22Rv1 (cell line): ENCODE data around the gene SLC6A11.

Experiments
- H3K27ac ChIP-seq: fragments of 450-650 bp; 2 replicates; pipeline ENCODE4 v1.5.1; 2017
- ZFX ChIP-seq: fragments of 450-650 bp; IDR thresholded peaks from 2 replicates; pipeline ENCODE4 v1.6.1; 2017; ENCODE audit warnings: antibody characterized with exemption, borderline replicate concordance
- TF ChIP-seq, protein P1 (sequence below): fragments of 450-650 bp; IDR thresholded peaks from 2 replicates; pipeline ENCODE4 v1.5.1; 2017; ENCODE audit warnings: mild to moderate bottlenecking

The SLC6A11 gene

GRCh38 chr3:10813425-10813824 lies 2.6 kb upstream of the SLC6A11 start:
- TF ChIP-seq, protein P1, sequence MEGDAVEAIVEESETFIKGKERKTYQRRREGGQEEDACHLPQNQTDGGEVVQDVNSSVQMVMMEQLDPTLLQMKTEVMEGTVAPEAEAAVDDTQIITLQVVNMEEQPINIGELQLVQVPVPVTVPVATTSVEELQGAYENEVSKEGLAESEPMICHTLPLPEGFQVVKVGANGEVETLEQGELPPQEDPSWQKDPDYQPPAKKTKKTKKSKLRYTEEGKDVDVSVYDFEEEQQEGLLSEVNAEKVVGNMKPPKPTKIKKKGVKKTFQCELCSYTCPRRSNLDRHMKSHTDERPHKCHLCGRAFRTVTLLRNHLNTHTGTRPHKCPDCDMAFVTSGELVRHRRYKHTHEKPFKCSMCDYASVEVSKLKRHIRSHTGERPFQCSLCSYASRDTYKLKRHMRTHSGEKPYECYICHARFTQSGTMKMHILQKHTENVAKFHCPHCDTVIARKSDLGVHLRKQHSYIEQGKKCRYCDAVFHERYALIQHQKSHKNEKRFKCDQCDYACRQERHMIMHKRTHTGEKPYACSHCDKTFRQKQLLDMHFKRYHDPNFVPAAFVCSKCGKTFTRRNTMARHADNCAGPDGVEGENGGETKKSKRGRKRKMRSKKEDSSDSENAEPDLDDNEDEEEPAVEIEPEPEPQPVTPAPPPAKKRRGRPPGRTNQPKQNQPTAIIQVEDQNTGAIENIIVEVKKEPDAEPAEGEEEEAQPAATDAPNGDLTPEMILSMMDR, result no peak
- no peak for TF ChIP-seq ZFX
- H3K27ac ChIP-seq, result no peak overlapping the region

- no peak overlapping the region for H3K27ac ChIP-seq
- TF ChIP-seq, protein P1, result no peak
- TF ChIP-seq ZFX, result no peak
Measured at GRCh38 chr3:10814623-10815022, 1.4 kb upstream of the SLC6A11 start.

DNA sequence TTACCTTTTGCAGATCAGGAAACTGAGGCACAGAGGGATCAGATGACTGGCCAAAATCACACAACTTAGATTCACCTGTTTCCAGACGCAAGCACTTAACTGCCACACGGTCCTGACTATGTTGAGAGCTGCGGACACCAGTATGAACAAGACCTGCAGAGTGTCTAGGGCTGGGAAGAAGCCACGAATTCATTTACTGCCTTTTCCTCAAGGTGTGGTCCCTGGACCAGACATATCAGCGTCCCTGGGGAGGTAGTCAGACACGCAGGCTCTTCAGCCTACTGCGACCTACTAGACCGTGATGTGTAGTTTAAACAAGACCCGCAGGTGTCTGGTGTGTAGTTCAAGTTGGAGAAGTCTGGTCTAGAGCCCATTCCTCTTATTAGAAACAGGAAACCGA lies 541 bp upstream of the SLC6A11 start:
- H3K27ac ChIP-seq, result no peak overlapping the region
- no peak for TF ChIP-seq ZFX
- TF ChIP-seq, protein P1, result no peak

- TF ChIP-seq, protein P1, result no peak
- no peak overlapping the region for H3K27ac ChIP-seq
Measured at GRCh38 chr3:10816863-10817253, 830 bp downstream of the SLC6A11 start.

GRCh38 chr3:10817506-10817905 lies 1.5 kb downstream of the SLC6A11 start:
- TF ChIP-seq ZFX, result no peak
- TF ChIP-seq, protein P1, result no peak
- H3K27ac ChIP-seq, result no peak overlapping the region

DNA sequence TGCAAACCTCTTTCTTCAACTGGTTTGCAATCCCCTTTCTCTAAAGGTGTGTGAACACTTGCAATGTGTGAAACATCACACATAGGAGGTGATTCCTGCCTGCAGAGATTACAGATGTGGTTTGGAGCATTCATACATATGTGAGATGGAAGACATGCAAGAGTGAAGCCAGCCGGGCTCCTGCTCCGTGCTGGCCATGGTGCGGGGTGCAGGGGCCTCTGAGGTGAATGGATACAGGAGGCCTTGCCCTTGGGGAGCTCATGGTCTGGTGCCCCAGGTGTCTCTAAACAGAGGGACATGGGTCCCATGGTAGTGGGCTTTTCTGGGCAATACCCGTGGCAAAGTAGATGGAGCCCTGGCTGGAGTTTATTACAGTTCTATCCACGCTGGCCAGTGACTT lies 6.0 kb downstream of the SLC6A11 start:
- TF ChIP-seq ZFX, result no peak
- TF ChIP-seq, protein P1, result no peak
- H3K27ac ChIP-seq, result no peak overlapping the region

DNA sequence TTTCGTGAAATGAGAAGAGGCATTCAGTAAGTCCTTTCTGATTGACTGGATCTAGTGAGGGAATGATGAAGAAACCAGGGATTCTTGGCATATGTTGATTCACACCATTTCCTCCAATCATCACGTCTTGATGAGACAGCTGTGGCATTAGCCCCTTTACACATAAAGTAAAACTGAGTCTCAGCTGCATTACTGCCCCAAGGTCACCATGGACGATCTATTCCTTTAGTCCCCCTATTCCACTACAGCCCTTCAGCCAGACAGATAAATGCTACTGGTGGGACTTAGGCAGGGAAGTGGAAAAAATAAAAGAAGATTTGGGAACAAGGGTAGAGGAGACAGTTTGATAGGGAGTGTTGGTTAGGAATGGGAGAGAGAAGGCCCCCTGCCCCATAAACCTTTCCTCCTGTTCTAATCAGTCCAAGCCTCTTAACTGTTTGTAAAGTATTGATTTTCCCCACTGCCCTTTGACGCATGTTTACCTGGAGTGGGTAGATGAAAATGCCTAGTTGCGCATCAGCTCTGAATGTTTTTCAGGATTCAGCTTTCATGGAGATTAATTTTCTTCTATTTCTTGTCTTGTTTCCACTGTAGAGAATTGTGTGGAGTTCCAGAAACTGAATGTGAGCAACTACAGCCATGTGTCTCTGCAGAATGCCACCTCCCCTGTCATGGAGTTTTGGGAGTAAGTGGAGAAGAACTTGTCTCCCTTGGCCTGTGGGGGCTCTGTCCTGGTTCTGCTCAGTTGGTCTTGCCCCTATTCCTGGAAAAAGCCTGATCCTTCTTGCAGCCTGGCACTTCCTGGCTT lies 6.9 kb downstream of the SLC6A11 start:
- no peak overlapping the region for H3K27ac ChIP-seq
- TF ChIP-seq ZFX, result no peak
- TF ChIP-seq, protein P1, result no peak
